GM12873 (cell line): ENCODE measurements around the gene MYPN.

ENCODE experiments used
- CTCF ChIP-seq: IDR thresholded peaks from 2 replicates; pipeline ENCODE4 v1.5.1; 2012; ENCODE audit warnings: low read depth, mild to moderate bottlenecking, moderate library complexity, low read length, control low read depth; ENCODE audit not compliant: insufficient read depth; ENCODE audit errors: missing control alignments

MYPN gene

GRCh38 chr10:68084469-68084868, 24.8 kb upstream of the MYPN start:
- TF ChIP-seq CTCF, result no peak

- no peak for TF ChIP-seq CTCF
These were observed 23.3 kb upstream of the MYPN start for GRCh38 chr10:68086011-68086410.

GRCh38 chr10:68086910-68087684, 22.2 kb upstream of the MYPN start:
- TF ChIP-seq CTCF, result no peak

GRCh38 chr10:68087685-68088401, 21.4 kb upstream of the MYPN start:
- no peak for TF ChIP-seq CTCF

- no peak for TF ChIP-seq CTCF
These were observed 20.5 kb upstream of the MYPN start for GRCh38 chr10:68088740-68089139.

GRCh38 chr10:68090586-68090985, 18.7 kb upstream of the MYPN start:
- TF ChIP-seq CTCF, result no peak

- TF ChIP-seq CTCF, result no peak
These were observed 16.8 kb upstream of the MYPN start for GRCh38 chr10:68092512-68092911.
